Body of pancreas (tissue), 4 donors: ENCODE data around the gene DLEU7. TPM values are rescaled to one million over a fixed set of nuclear protein-coding genes. Genes with fewer than 3 reads are reported as not detected.

Experiments
- ATAC-seq: fragments of 150-250 bp; one replicate; pipeline ENCODE4 v1.9.1; 2016
- DNase-seq, 4 donors: peaks; one replicate each; pipeline ENCODE4 v3.0.0-alpha.2; 2019
- H3K27ac ChIP-seq, 4 donors: fragments of 200-600 bp; sonication (generic); 1 replicate in 3 of 4; 2 replicates in 1 of 4; pipeline versions ENCODE4 v1.5.1 to v1.6.1; 2016 to 2019; ENCODE audit warnings: mild to moderate bottlenecking in 1 of 4, mixed read lengths in 1 of 4, moderate library complexity in 1 of 4
- H3K27me3 ChIP-seq, 2 donors: fragments of 200-600 bp; sonication (generic); one replicate each; pipeline ENCODE4 v1.6.0; 2016; ENCODE audit warnings: mild to moderate bottlenecking in 1 of 2
- H3K36me3 ChIP-seq, 2 donors: fragments of 200-600 bp; sonication (generic); replicated peaks in 1 of 2; 2 replicates each; pipeline ENCODE4 v1.5.1; 2016; ENCODE audit warnings: low read depth in 2 of 2; ENCODE audit not compliant: insufficient read depth in 1 of 2
- H3K4me1 ChIP-seq: fragments of 200-600 bp; sonication (generic); one replicate; pipeline ENCODE4 v1.6.0; 2016
- H3K4me3 ChIP-seq, 2 donors: fragments of 200-600 bp; sonication (generic); 1 replicate in 1 of 2; 2 replicates in 1 of 2; pipeline ENCODE4 v1.5.1; 2016 to 2019
- H3K9me3 ChIP-seq, 3 donors: fragments of 200-600 bp; sonication (generic); 1 replicate in 2 of 3; 2 replicates in 1 of 3; pipeline ENCODE4 v1.5.1; 2016
- POLR2A ChIP-seq, 3 donors: fragments of 450-650 bp; IDR thresholded peaks; one replicate each; pipeline ENCODE4 v1.6.1; 2016; ENCODE audit warnings: antibody characterized with exemption in 3 of 3, mild to moderate bottlenecking in 2 of 3
- WGBS, 2 donors: methylation state at CpG; one replicate each; pipeline ENCODE4 v1.1.5; 2017; 5-methylcytosine and 5-hydroxymethylcytosine counted together
- intact Hi-C: fragments of 100-400 bp; cut with DNase I; formaldehyde crosslinking; loops from one replicate; pipeline ENCODE4 v1.15.1; 2023
- total RNA-seq, 2 donors: library from RNA; depleted of rRNA; stranded (reverse); fragments of >200 nt; gene quantifications; one replicate each; pipeline ENCODE4 v1.1.0, GENCODE V29; 2016
- TF ChIP-seq, protein P1 (sequence below), 7 experiments: fragments of 450-650 bp in 4 of 7; fragments of 200-600 bp in 3 of 7; sonication (generic) in 3 of 7; IDR thresholded peaks; one replicate each; pipeline ENCODE4 v1.5.1; 2016 to 2019; ENCODE audit warnings: antibody characterized with exemption in 7 of 7

Gene DLEU7
- total RNA-seq: not detected

DNA sequence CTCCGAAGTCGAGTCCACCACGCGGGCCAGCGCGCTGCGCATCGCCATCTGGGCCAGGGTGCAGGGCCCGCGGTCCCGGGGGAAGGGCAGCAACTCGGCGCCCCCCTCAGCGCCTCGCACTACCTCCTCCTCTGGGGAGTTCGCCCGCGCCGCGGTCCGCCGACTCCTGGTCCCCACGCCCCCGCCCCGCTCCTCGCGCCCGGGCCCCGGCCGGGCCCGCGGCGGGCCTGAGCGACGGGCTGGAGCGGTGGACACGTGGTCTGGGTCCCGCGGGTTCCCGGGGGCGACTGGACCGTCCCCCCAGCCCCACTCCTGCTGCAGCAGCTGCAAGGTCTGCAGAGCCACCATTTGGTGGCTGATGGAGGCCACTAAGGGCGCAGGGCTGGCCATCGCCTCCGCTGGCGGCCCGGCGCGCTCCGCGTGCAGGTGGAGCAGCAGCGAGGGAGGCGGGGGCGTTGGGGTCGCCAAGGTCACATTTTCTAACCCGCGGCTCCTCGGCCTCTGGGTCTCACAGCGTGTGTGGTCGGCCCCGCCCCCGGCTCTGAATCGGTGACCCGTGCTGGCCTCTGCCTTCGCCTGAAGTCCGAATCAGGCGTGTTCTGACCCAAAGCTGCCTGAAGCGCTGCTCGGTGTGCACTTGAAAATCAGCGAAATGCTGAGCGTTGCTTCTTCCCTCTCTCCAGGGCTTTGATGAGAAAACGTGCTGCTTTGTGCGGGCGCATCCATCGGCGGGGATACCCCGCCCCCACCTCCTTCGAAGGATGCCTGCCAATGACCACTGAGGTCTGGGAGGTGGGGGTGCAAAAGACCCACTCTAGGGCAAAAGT is at the start of gene DLEU7:
TSS of gene DLEU7 (minus strand) at position 436 of the 827 bp plus-strand sequence. CDS start at position 390, 46 bp downstream.
- peak in 1 of 4 donors; percentile 5 for DNase-seq

DNA sequence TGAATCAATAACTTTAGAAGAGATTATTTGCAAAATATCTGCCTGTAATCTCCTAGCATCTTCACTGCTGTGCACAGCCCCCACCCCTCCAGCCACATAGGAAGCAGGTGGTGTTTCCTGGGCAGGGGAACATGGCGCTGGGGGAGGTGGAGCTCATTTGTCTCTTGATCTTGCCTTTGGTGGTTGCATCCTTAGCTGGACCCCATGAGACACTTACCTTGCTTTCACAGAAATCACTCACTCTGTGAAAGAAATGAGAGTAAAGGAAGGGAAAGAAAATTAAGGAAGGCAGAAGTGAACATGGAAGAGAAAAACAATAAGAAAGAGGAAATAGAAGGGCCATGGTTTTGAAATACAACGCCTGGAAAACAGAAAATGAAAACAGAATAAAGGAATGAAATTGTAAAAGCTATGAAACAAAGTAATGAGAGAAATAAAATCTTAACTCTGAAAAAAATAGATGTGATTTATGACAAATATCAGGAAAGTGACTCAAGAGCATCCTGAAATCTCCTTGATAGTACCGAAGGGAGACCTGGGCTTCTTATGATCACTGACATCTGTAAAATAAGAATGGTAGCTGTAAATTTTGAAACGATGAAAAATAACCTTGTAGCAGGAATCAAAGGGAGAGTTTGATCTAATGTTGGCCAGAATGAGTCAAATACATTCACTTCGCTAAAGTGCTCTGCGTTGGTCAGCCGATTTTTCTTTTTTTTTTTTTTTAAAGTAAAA is 48.9 kb upstream of the DLEU7 start:
- no peaks in the 10 kb centered on the region for H3K4me1 ChIP-seq
- 66 to 75% methylated on average over 7 of the region's 7 CpGs for WGBS, 2 donors
- no peaks in the 10 kb centered on the region for H3K36me3 ChIP-seq
- ATAC-seq (no peak), DNase-seq (no peak)
- intact Hi-C loops: no loop called here
- TF ChIP-seq, protein P1, sequence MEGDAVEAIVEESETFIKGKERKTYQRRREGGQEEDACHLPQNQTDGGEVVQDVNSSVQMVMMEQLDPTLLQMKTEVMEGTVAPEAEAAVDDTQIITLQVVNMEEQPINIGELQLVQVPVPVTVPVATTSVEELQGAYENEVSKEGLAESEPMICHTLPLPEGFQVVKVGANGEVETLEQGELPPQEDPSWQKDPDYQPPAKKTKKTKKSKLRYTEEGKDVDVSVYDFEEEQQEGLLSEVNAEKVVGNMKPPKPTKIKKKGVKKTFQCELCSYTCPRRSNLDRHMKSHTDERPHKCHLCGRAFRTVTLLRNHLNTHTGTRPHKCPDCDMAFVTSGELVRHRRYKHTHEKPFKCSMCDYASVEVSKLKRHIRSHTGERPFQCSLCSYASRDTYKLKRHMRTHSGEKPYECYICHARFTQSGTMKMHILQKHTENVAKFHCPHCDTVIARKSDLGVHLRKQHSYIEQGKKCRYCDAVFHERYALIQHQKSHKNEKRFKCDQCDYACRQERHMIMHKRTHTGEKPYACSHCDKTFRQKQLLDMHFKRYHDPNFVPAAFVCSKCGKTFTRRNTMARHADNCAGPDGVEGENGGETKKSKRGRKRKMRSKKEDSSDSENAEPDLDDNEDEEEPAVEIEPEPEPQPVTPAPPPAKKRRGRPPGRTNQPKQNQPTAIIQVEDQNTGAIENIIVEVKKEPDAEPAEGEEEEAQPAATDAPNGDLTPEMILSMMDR (IDR thresholded peaks at IDR 0.05): no peak
- TF ChIP-seq POLR2A (IDR thresholded peaks at IDR 0.05): no peak
- H3K27me3 ChIP-seq: no peaks in the 10 kb centered on the region
- no peak overlapping the region for H3K4me3 ChIP-seq
- no peaks in the 10 kb centered on the region for H3K9me3 ChIP-seq
- H3K27ac ChIP-seq: no peak overlapping the region

More for the DNA sequence above, at the start of gene DLEU7:
- intact Hi-C loops: no loop called here
- Histone ChIP-seq H3K27ac (no peak within 1 kb of the TSS), H3K9me3 (no peaks in the 10 kb centered on the region), H3K4me1 (peaks cover 10% of the 10 kb centered on the region), H3K27me3 (peaks cover 0 to 6% of the 10 kb centered on the region in 2 donors), H3K36me3 (no peaks in the 10 kb centered on the region), H3K4me3 (no peak within 1 kb of the TSS)
- no peak for TF ChIP-seq POLR2A (IDR thresholded peaks at IDR 0.05)
- TF ChIP-seq, protein P1 (IDR thresholded peaks at IDR 0.05): no peak
- ATAC-seq: no peak
- 0 to 17% methylated on average over 1 to 71 of the region's 78 CpGs for WGBS, 2 donors

DNA sequence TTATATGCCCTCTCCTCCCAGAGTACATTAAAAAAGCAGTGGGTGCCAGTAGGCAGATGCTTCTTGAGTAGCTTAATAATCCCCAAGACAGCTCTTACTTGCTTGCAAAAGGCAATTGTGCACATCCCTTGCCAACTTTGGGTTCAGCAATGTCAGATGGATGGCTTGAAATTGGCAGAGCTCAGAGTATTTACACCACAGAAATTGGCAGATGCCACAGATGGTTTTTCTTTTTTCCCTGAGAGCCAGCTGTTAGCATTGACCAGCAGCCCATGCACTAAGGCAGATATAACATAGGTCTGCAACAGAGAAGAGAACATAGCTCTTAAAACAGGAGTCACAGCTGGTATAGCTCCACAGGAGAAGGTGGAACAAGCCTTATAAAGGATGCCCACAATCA is 47.7 kb upstream of the DLEU7 start:
- Histone ChIP-seq H3K9me3 (no peaks in the 10 kb centered on the region), H3K27ac (no peak overlapping the region), H3K4me1 (no peaks in the 10 kb centered on the region), H3K27me3 (no peaks in the 10 kb centered on the region), H3K36me3 (no peaks in the 10 kb centered on the region), H3K4me3 (no peak overlapping the region)
- TF ChIP-seq POLR2A (IDR thresholded peaks at IDR 0.05): no peak
- TF ChIP-seq, protein P1 (IDR thresholded peaks at IDR 0.05): no peak
- intact Hi-C loops: no loop called here
- DNase-seq (no peak), ATAC-seq (no peak)

DNA sequence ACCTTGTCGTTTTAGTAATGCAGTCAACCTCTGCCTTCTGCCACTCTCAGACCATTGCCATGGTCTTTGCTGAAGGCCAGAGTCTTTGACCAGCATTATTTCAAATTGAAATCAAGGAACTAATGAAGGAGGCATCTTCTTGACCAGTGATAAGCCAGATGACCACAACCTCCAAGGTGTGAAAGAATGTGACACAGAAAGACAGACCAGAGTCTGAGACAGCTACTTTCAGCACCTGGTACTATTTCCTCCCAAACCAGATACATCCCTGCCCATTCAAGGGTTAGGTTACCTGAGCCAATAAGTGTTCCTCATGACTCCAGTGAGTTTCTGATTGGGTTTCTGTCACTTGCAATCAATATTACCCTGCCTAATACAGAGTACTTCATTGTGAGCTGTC is 45.8 kb upstream of the DLEU7 start:
- no peak for ATAC-seq
- intact Hi-C loops: no loop called here
- Histone ChIP-seq H3K27me3 (no peaks in the 10 kb centered on the region), H3K4me1 (no peaks in the 10 kb centered on the region), H3K27ac (no peak overlapping the region), H3K4me3 (no peak overlapping the region), H3K9me3 (no peaks in the 10 kb centered on the region), H3K36me3 (no peaks in the 10 kb centered on the region)
- DNase-seq: no peak
- 28 to 50% methylated on average over 1 of the region's 1 CpG for WGBS, 2 donors
- TF ChIP-seq POLR2A (IDR thresholded peaks at IDR 0.05): no peak
- TF ChIP-seq, protein P1 (IDR thresholded peaks at IDR 0.05): no peak
